Measurements from ENCODE around the gene SFXN1. TPM values are rescaled to one million over a fixed set of nuclear protein-coding genes. Genes with fewer than 3 reads are reported as not detected.

The SFXN1 gene
- total and polyA plus RNA-seq, 9 of the 15 experiments (the other 6 are each of a cell fraction or from before 2014, with no cell fraction given) = 31.8 to 261 (median 113) TPM

GRCh38 chr5:175569701-175570100 is 91.3 kb downstream of the SFXN1 start:
- intact Hi-C loops (cut with micrococcal nuclease) (no loop called here), in situ Hi-C loops (cut with MboI) (no loop called here)
- H3K9ac ChIP-seq (ENCODE audit: insufficient read depth in 1 of 2, low read depth in 2 of 2, low read length in 2 of 2) = no peak overlapping the region
- H3K36me3 ChIP-seq (ENCODE audit: control insufficient read depth, insufficient read depth, low read length) = no peaks in the 10 kb centered on the region
- ChIA-PET POLR2A (interaction anchor here (0.6 kb wide), 1 partner anchor 49 kb away, joined by 3 read pairs; no protein-coding TSS in a partner anchor), CTCF (ENCODE audit: low intra/inter-chr PET ratio) (no interaction called here)
- no peak overlapping the region for H3K4me2 ChIP-seq (ENCODE audit: insufficient read depth, low read length)
- H3K27me3 ChIP-seq (ENCODE audit: control insufficient read depth in 2 of 2, insufficient read depth in 2 of 2, low read length in 2 of 2) = peaks cover 20 to 48% of the 10 kb centered on the region in 2 experiments; a peak in 4 of 5 replicates
- no peaks in the 10 kb centered on the region for H3K9me3 ChIP-seq (replicated peaks; ENCODE audit: control insufficient read depth, insufficient read depth, low read depth, low read length)
- no peaks in the 10 kb centered on the region for H3K9me1 ChIP-seq (ENCODE audit: control insufficient read depth, insufficient read depth, low read length)
- no peak for TF ChIP-seq SRSF7 (optimal IDR thresholded peaks at IDR 0.05; ENCODE audit: low read depth, low read length)
- no peak for TF ChIP-seq MEF2A (IDR thresholded peaks at IDR 0.05; ENCODE audit: control insufficient read depth, low read depth, low read length)
- 0% methylated on average over 4 of the region's 4 CpGs for WGBS (ENCODE audit: insufficient coverage, low coverage, missing lambda C conversion rate)
- no peak overlapping the region for H3K27ac ChIP-seq (ENCODE audit: extremely low read depth, low read depth, low read length)
- ATAC-seq (no peak), DNase-seq (ENCODE audit: extremely low read depth in 1 of 4, low spot score in 3 of 4) (no peak), FAIRE-seq (no peak)
- no peaks in the 10 kb centered on the region for H4K20me1 ChIP-seq (replicated peaks; ENCODE audit: control insufficient read depth, insufficient read depth, low read length)
- H3K79me2 ChIP-seq (ENCODE audit: control insufficient read depth, insufficient read depth, low read length) = no peaks in the 10 kb centered on the region
- H3K4me1 ChIP-seq (replicated peaks in 1 of 2; ENCODE audit: control insufficient read depth in 2 of 2, insufficient read depth in 2 of 2, low read length in 2 of 2) = no peaks in the 10 kb centered on the region
- H3K4me3 ChIP-seq = no peak overlapping the region
- BruUV-seq (replicated peaks) = no TSS peak
- no peak overlapping the region for H2AFZ ChIP-seq (ENCODE audit: low read depth, low read length)

DNA sequence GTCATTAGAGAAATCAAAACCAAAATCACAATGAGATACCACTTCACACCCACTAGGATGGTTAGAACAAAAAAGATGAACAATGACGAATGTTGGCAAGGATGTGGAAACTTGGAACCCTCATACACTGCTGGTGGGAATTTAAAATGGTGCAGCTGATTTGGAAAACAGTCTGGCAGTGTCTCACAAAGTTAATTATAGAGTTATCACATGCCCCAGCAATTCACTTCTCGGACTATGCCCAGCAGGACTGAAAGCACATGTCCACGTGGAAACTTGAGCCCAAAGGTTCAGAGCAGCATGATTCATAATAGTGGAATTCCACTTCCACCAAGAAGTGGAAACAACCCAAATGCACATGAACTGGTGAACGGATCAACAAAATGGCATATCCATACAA is 94.5 kb downstream of the SFXN1 start:
- BruUV-seq (replicated peaks) = no TSS peak
- DNase-seq (ENCODE audit: extremely low read depth in 1 of 4, low spot score in 3 of 4) = no peak
- Histone ChIP-seq H3K4me2 (ENCODE audit: insufficient read depth, low read length) (no peak overlapping the region), H3K79me2 (ENCODE audit: control insufficient read depth, insufficient read depth, low read length) (no peaks in the 10 kb centered on the region), H4K20me1 (replicated peaks; ENCODE audit: control insufficient read depth, insufficient read depth, low read length) (no peaks in the 10 kb centered on the region), H2AFZ (ENCODE audit: low read depth, low read length) (no peak overlapping the region), H3K9me3 (replicated peaks; ENCODE audit: control insufficient read depth, insufficient read depth, low read depth, low read length) (no peaks in the 10 kb centered on the region), H3K9ac (ENCODE audit: insufficient read depth in 1 of 2, low read depth in 2 of 2, low read length in 2 of 2) (no peak overlapping the region), H3K27me3 (ENCODE audit: control insufficient read depth in 2 of 2, insufficient read depth in 2 of 2, low read length in 2 of 2) (peaks cover 32 to 69% of the 10 kb centered on the region in 2 experiments; a peak in 4 of 5 replicates), H3K4me1 (replicated peaks in 1 of 2; ENCODE audit: control insufficient read depth in 2 of 2, insufficient read depth in 2 of 2, low read length in 2 of 2) (no peaks in the 10 kb centered on the region), H3K4me3 (no peak overlapping the region), H3K9me1 (ENCODE audit: control insufficient read depth, insufficient read depth, low read length) (no peaks in the 10 kb centered on the region), H3K36me3 (ENCODE audit: control insufficient read depth, insufficient read depth, low read length) (no peaks in the 10 kb centered on the region), H3K27ac (ENCODE audit: extremely low read depth, low read depth, low read length) (no peak overlapping the region)
- ChIA-PET POLR2A (no interaction called here), CTCF (ENCODE audit: low intra/inter-chr PET ratio) (no interaction called here)
- WGBS (ENCODE audit: insufficient coverage, low coverage, missing lambda C conversion rate) = 0% methylated on average over 4 of the region's 4 CpGs
- FAIRE-seq = no peak
- ATAC-seq = no peak
- in situ Hi-C loops (cut with MboI) = no loop called here
- TF ChIP-seq HDAC3 (IDR thresholded peaks at IDR 0.05; ENCODE audit: borderline replicate concordance, partially characterized antibody) (no peak), NR2C1 (IDR thresholded peaks at IDR 0.05) (no peak), NR2C1 (tag; IDR thresholded peaks at IDR 0.05) (no peak), PCBP1 (IDR thresholded peaks at IDR 0.05; ENCODE audit: low read depth, low read length, poor library complexity, severe bottlenecking) (no peak)
- intact Hi-C loops (cut with micrococcal nuclease) = no loop called here

Data from K562 (cell line).